HUES6 (cell line): ENCODE measurements around the gene ACSM4.
"Not testable (repeated sequence)": the region's sequence is repeated elsewhere in the genome, so short reads cannot be mapped to it uniquely, and the experiment has no call there.

Experiments
- H3K27ac ChIP-seq: 2 replicates; pipeline ENCODE4 v1.7.0; 2013; ENCODE audit warnings: low read depth, mild to moderate bottlenecking, low read length, inconsistent platforms
- H3K27me3 ChIP-seq: 2 replicates; pipeline ENCODE4 v1.6.1; 2013; ENCODE audit warnings: low read length; ENCODE audit not compliant: control insufficient read depth, insufficient read depth
- H3K36me3 ChIP-seq: 2 replicates; pipeline ENCODE4 v1.6.1; 2013; ENCODE audit warnings: low read length; ENCODE audit not compliant: control insufficient read depth, insufficient read depth
- H3K4me1 ChIP-seq: 2 replicates; pipeline ENCODE4 v1.6.1; 2013; ENCODE audit warnings: low read length; ENCODE audit not compliant: control insufficient read depth, insufficient read depth
- H3K4me3 ChIP-seq: 2 replicates; pipeline ENCODE4 v1.5.1; 2013; ENCODE audit warnings: low read depth, low read length
- H3K9ac ChIP-seq: one replicate; pipeline ENCODE4 v1.6.1; 2013; ENCODE audit warnings: mild to moderate bottlenecking, low read length
- H3K9me3 ChIP-seq: 2 replicates; pipeline ENCODE4 v1.6.1; 2013; ENCODE audit warnings: low read depth, low read length; ENCODE audit not compliant: control insufficient read depth, insufficient read depth

The ACSM4 gene, protein sequence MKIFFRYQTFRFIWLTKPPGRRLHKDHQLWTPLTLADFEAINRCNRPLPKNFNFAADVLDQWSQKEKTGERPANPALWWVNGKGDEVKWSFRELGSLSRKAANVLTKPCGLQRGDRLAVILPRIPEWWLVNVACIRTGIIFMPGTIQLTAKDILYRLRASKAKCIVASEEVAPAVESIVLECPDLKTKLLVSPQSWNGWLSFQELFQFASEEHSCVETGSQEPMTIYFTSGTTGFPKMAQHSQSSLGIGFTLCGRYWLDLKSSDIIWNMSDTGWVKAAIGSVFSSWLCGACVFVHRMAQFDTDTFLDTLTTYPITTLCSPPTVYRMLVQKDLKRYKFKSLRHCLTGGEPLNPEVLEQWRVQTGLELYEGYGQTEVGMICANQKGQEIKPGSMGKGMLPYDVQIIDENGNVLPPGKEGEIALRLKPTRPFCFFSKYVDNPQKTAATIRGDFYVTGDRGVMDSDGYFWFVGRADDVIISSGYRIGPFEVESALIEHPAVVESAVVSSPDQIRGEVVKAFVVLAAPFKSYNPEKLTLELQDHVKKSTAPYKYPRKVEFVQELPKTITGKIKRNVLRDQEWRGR

DNA sequence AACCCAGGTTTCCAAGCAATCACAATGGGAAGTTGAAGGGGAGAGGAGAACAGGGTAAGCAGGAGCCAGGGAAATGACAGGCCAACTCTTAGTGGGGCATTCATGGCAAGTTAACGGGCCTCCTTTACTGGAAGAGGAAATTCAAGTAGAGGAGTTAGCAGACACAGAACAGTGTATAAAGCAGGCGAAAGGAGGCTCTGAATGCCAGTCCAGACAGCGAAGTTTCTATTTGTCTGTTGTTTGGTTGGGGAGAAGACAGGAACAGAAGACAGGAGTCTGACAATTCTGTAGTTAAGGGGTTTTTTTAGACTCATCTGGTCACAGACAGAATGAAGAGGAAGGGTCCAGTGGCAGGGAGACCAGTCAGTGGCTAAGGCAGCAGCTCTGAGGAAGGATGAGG lies at the start of gene ACSM4:
TSS of gene ACSM4 (plus strand) at position 301 of the 400 bp plus-strand sequence. CDS start 260 bp downstream, outside the sequence.
- H3K27me3 ChIP-seq = no peaks in the 10 kb centered on the region
- no peaks in the 10 kb centered on the region for H3K9me3 ChIP-seq
- no peak within 1 kb of the TSS for H3K9ac ChIP-seq
- H3K4me3 ChIP-seq = no peak within 1 kb of the TSS
- H3K4me1 ChIP-seq = peaks cover 9% of the 10 kb centered on the region; the same call in 1 of the 2 replicates
- no peak within 1 kb of the TSS for H3K27ac ChIP-seq
- no peaks in the 10 kb centered on the region for H3K36me3 ChIP-seq

DNA sequence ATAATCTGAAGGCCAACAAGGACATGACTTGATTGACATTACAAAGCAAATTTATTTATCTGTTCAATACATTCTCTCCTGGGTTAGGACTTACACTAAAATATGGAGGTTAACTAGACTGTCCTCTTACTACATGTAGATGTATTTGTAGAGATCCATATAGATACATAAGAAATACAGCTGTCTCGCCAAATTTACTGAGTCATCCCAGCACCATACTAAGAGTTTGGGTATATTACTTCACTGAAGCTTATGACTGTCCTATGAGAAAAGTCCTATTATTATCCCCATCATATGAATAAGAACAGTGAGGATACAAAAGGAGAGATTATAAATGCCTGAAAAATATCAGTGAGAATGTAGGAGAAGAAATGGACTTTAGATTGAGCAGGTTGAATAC lies 44.8 kb upstream of the ACSM4 start:
- Histone ChIP-seq H3K9me3 (no peaks in the 10 kb centered on the region; the same call in 1 of the 2 replicates), H3K27me3 (no peaks in the 10 kb centered on the region), H3K9ac (no peak overlapping the region), H3K4me3 (no peak overlapping the region), H3K27ac (no peak overlapping the region), H3K36me3 (no peaks in the 10 kb centered on the region), H3K4me1 (no peaks in the 10 kb centered on the region)

DNA sequence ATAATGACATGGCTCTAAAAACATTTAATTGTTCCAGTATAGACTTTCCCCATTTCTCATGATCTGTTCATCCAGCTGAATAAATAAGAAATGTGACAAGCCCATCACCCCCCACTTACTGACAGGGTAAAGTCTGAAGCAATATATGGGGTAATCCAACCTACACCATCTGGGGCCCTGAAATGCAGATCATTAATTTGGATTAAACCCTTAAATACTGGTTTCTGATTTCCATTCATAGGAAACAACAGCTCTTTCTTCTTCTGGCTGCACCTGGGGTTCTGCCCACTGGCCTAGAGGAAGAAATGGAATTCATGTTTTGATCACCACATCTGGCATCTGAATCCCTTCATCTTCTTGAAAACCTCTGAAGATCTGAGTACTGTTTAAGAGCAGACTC lies 39.3 kb upstream of the ACSM4 start:
- no peaks in the 10 kb centered on the region for H3K4me1 ChIP-seq
- H3K27me3 ChIP-seq = no peaks in the 10 kb centered on the region
- H3K4me3 ChIP-seq = no peak overlapping the region
- H3K9ac ChIP-seq = no peak overlapping the region
- no peaks in the 10 kb centered on the region; the same call in 1 of the 2 replicates for H3K9me3 ChIP-seq
- no peaks in the 10 kb centered on the region for H3K36me3 ChIP-seq
- no peak overlapping the region for H3K27ac ChIP-seq

DNA sequence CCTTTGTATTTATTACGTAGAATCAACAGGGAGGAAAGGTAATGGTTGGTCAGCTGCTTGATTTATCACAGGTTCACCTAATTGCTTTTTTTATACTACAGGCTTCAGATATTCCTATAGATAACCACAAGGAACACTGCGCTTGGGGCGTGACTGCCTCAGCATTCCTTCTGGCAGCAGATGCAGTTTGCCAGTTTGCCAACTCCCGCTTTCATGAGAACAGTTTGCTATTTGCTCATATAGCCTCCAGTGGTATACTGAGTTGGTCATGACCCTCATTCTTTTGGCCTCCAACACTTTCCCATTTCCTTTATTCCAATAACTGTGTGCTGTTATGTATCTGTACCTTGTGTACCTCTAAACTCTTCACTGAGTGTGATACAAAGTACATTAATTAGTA lies 38.6 kb upstream of the ACSM4 start:
- no peaks in the 10 kb centered on the region for H3K4me1 ChIP-seq
- no peaks in the 10 kb centered on the region for H3K36me3 ChIP-seq
- no peaks in the 10 kb centered on the region; the same call in 1 of the 2 replicates for H3K9me3 ChIP-seq
- no peak overlapping the region for H3K9ac ChIP-seq
- H3K27ac ChIP-seq = no peak overlapping the region
- H3K27me3 ChIP-seq = no peaks in the 10 kb centered on the region
- H3K4me3 ChIP-seq = no peak overlapping the region

DNA sequence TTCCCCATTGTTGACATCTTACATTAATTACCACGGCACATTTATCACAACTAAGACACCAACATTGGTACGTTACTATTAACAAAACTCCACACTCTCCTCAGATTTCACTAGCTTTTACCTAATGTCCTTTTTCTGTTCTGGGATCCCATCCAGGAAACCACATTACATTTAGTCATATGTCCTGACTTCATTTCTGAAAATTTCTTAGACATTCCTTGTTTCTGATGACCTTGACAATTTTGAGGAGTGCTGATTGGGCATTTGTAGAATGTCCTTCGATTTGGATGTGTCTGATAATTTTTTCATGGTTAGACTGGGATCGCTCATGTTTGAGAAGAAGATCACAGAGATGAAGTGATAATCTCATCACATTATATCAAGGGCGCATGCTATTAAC lies 34.6 kb upstream of the ACSM4 start:
- no peaks in the 10 kb centered on the region for H3K36me3 ChIP-seq
- no peaks in the 10 kb centered on the region for H3K4me1 ChIP-seq
- no peak overlapping the region for H3K9ac ChIP-seq
- no peak overlapping the region for H3K4me3 ChIP-seq
- H3K27me3 ChIP-seq = no peaks in the 10 kb centered on the region
- H3K27ac ChIP-seq = no peak overlapping the region
- H3K9me3 ChIP-seq = no peaks in the 10 kb centered on the region

DNA sequence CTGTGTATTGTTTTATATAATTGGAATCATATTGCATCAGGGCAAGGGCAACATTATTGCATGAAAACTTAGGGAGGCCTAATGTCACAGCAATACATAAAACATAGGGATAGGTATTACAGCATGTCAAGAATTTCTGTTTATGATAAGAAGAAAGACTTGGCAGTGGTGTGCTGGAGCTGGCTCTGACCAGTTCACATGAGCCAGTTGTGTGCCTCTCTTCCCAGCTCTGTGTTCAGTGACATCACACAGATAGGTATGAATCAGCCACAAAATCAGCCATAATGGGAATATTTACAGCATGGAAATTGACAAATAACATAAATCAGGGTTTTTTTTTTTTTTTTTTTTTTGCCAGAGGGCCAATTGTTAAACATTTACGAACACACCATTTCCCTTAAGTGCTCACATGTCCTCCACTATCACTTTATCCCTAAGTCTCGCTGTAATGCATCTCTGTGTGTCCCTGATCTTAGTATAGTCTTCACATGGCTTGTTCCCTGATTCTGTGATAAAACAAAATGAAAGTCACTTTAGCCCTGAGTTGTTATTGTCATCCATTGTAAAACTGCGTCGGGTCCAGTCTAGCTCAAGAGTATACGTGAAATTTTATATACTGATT lies 31.9 kb upstream of the ACSM4 start:
- Histone ChIP-seq H3K9me3 (no peaks in the 10 kb centered on the region), H3K27me3 (no peaks in the 10 kb centered on the region), H3K4me1 (no peaks in the 10 kb centered on the region), H3K4me3 (no peak overlapping the region), H3K36me3 (no peaks in the 10 kb centered on the region), H3K9ac (no peak overlapping the region), H3K27ac (no peak overlapping the region)

DNA sequence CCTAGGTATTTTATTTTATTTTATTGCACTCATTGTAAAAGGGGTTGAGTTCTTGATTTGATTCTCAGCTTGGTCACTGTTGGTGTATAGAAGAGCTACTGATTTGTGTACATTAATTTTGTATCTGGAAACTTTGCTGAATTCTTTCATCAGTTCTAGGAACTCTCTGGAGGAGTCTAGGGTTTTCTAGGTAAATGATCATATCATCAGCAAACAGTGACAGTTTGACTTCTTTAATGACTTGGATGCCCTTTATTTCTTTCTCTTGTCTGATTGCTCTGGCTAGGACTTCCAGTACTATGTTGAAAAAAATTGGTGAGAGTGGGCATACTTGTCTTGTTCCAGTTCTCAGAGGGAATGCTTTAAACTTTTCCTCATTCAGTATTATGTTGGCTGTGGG lies 28.4 kb upstream of the ACSM4 start:
- H3K36me3 ChIP-seq, H3K4me3 ChIP-seq: not testable (repeated sequence)

DNA sequence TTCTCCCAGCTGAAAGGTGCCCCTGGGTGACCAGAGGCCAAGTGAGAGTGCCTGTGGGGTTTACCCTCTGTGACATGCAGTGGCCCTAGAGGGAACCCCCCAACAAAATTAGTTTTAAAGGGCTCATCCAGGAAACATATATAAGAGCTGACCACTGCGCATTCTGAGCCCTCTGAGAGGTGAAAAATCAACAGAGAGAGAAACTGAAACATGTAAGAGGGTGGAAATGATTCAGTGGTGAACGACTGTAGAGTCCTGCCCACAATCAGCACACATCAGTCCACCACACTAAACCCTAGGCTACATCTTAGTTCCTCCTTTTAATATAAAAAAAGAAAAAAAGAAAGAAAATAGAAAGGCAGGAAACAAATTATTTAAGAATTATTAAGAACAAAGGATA lies 21.0 kb upstream of the ACSM4 start:
- Histone ChIP-seq H3K9me3 (peaks cover 21% of the 10 kb centered on the region), H3K4me3 (no peak overlapping the region), H3K9ac (no peak overlapping the region), H3K27me3 (no peaks in the 10 kb centered on the region), H3K4me1 (peaks cover 17% of the 10 kb centered on the region), H3K36me3 (no peaks in the 10 kb centered on the region), H3K27ac (no peak overlapping the region)

More for the DNA sequence above, 28.4 kb upstream of the ACSM4 start:
- H3K4me1 ChIP-seq, H3K27me3 ChIP-seq, H3K27ac ChIP-seq, H3K9ac ChIP-seq, H3K9me3 ChIP-seq: not testable (repeated sequence)

DNA sequence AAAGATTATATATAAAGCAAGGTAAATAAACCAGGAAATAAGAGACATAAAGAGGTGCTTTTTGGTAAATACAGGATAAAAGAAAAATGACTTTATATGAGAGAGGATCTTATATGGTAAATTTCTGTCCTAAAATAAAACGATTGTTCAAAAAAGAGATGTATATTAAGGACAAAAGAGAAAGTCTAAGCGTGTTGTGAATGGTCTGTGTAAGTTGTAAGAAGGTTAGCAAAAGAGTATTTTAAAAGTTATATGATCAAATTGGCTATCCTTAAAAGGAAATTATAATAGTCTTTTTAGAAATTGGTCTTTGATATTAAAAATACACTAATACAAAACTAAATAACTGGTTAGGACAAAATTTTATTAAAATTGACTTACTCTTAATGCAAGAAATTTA lies 14.1 kb upstream of the ACSM4 start:
- Histone ChIP-seq H3K27me3 (no peaks in the 10 kb centered on the region), H3K9ac (no peak overlapping the region), H3K9me3 (peaks cover 50% of the 10 kb centered on the region), H3K36me3 (no peaks in the 10 kb centered on the region), H3K4me3 (no peak overlapping the region), H3K27ac (no peak overlapping the region), H3K4me1 (no peaks in the 10 kb centered on the region)

DNA sequence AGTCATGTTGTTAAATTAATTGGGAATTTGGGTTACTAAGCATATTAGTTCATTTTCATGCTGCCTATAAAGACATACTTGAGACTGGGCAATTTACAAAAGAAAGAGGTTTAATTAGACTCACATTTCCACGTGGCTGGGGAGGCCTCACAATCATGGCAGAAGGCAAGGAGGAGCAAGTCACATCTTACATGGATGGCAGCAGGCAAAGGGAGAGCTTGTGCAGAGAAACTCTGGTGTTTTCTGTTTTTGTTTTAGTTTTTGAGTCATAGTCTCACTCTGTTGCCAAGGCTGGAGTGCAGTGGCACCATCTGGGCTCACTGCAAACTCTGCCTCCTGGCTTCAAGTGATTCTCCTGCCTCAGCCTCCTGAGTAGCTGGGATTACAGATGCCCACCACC lies 13.3 kb upstream of the ACSM4 start:
- H3K27ac ChIP-seq, H3K9ac ChIP-seq, H3K4me3 ChIP-seq, H3K36me3 ChIP-seq, H3K4me1 ChIP-seq, H3K27me3 ChIP-seq: not testable (repeated sequence)
- H3K9me3 ChIP-seq = peaks cover 47% of the 10 kb centered on the region

DNA sequence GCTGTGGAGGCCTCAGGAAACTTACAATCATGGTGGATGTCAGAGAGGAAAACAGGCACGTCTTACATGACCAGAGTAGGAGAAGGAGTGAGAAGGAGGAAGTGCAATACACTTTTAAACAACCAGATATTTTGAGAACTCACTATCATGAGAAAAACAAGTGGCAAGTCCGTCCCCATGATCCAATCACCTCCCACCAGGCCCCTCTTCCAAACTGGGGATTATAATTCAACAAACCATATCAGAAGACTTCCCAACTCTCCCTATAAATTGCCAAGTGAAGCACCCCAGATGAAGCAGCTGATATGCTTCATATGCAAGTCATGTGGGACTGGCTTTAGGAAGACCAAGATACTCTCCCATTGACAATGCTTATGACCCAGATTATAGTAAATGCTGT lies 11.6 kb upstream of the ACSM4 start:
- Histone ChIP-seq H3K9me3 (peaks cover 46% of the 10 kb centered on the region), H3K4me1 (peaks cover 6% of the 10 kb centered on the region; the same call in 1 of the 2 replicates), H3K9ac (no peak overlapping the region), H3K27me3 (no peaks in the 10 kb centered on the region), H3K4me3 (no peak overlapping the region), H3K36me3 (no peaks in the 10 kb centered on the region), H3K27ac (no peak overlapping the region)
